Cardiac fibroblast (primary cell): Measurements from ENCODE around the gene AMER1.

Source experiments
- DNase-seq, 2 donors: peaks; one replicate each; pipeline versions ENCODE4 v3.0.0 to v3.0.0-alpha.2; 2010; ENCODE audit warnings: low read depth in 2 of 2
- H3K4me3 ChIP-seq, 2 donors: replicated peaks in 1 of 2; 1 replicate in 1 of 2; 2 replicates in 1 of 2; pipeline ENCODE4 v1.5.1; 2011; ENCODE audit warnings: low read depth in 2 of 2, low read length in 2 of 2, mild to moderate bottlenecking in 2 of 2, moderate library complexity in 1 of 2
- CTCF ChIP-seq: IDR thresholded peaks from one replicate; pipeline ENCODE4 v1.5.1; 2011; ENCODE audit warnings: low read depth, mild to moderate bottlenecking, low read length, inconsistent platforms

Gene AMER1

DNA sequence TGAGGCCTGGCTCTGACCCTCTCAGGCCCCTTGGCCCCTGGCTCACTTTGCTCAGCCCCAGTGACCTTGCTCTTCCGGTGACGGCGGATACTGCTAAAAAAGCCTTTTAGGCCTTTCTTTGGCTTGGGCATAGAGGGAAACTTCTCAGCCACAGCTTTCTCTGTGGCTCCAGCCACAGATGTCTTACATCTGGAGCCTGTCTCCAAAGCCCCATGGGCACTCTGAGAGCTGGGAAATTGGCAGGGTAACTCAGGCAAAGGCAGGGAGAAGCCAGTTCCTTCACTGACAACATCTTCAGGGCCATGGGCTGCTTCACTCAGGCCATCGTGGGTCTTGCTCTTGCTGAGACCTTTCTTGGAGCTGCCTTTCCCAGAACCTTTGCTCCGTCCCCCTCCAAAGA is 12.8 kb downstream of the AMER1 start:
- DNase-seq, result no peak
- no peak overlapping the region for H3K4me3 ChIP-seq
- no peak for TF ChIP-seq CTCF

DNA sequence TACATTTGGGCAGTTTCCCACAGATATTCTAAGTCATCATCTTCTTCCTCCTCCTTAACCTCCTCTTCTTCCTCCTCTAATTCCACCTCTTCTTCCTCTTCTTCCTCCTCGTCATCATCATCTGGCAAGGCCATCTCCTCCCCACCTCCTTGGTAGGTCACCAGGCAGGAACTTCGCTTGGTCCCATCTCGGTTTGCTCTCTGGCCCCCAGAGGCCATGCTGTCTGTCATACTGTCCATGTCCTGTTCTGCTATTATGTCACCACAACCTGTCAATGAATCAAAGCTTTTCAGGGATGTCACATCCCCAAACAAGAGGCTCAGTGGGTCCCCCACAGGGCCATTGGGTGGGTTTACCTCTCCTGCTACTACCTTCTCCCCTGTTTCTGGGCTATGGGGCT is 13.5 kb downstream of the AMER1 start:
- no peak overlapping the region for H3K4me3 ChIP-seq
- TF ChIP-seq CTCF, result no peak
- no peak for DNase-seq

DNA sequence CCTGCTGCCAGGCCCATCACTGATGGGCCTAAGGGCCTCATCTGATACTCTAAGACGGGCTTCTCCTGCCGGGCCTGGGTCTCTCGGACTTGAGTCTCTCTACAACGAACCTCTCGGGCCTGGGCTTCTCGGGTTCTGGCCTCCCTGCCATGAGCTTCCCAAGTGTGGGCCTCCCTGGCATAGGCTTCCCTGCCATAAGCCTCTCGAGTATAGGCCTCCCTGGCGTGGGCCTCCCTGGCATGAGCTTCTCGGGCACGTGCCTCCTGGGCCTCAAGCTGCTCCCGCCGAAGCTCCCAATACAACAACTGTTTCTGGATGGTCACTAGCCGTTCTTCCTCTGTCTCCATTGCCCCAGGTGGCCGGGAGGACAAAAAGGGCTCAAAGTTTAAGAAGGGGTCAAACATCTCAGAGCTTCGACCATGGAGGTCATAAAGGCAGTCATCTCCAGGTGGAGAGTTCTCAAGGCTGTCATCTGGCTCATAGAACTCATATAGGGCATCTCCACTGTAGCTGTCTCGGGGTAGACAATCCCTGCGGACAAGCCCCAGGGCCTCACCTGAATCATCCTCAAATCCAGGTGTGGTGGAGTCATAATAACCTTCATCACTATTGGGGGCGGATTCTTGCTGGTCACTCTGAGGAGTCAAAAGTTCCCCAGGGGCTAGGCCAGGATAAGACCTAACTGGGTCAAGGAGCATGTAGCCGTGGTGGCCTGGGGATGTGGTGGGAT is 14.1 kb downstream of the AMER1 start:
- DNase-seq, result no peak
- H3K4me3 ChIP-seq, result no peak overlapping the region
- no peak for TF ChIP-seq CTCF

GRCh38 chrX:64190136-64190740 is 15.3 kb downstream of the AMER1 start:
- TF ChIP-seq CTCF, result no peak
- no peak for DNase-seq
- H3K4me3 ChIP-seq, result no peak overlapping the region

- no peak for TF ChIP-seq CTCF
- DNase-seq, result no peak
- H3K4me3 ChIP-seq, result no peak overlapping the region
These were observed 16.6 kb downstream of the AMER1 start for GRCh38 chrX:64188901-64189300.

DNA sequence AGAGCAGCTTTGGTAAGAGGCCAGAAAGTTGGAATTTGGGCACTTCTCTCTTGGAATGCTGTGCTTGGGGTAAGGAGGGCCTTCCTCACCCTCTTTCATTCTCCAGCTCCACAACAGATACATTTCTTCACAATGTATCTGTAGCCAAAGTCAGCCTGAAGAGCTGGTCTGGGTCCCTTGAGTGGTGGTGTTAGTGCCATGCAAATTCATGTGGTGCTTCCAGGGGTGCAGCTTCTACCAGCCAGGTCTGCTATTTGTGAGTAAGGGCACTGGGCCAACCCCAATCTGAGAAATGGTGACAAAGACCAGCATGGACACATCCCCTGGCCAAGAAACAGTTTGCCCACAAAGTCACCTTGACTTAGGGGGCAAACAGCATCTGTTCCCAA is 17.8 kb downstream of the AMER1 start:
- TF ChIP-seq CTCF, result no peak
- H3K4me3 ChIP-seq, result no peak overlapping the region
- no peak for DNase-seq
